GM12873 (cell line): ENCODE data around the gene SEMA3D.

ENCODE experiments used
- TF ChIP-seq, protein P1 (sequence below): IDR thresholded peaks from 2 replicates; pipeline ENCODE4 v1.5.1; 2012; ENCODE audit warnings: low read depth, mild to moderate bottlenecking, moderate library complexity, low read length, control low read depth; ENCODE audit not compliant: insufficient read depth; ENCODE audit errors: missing control alignments

Gene SEMA3D

DNA sequence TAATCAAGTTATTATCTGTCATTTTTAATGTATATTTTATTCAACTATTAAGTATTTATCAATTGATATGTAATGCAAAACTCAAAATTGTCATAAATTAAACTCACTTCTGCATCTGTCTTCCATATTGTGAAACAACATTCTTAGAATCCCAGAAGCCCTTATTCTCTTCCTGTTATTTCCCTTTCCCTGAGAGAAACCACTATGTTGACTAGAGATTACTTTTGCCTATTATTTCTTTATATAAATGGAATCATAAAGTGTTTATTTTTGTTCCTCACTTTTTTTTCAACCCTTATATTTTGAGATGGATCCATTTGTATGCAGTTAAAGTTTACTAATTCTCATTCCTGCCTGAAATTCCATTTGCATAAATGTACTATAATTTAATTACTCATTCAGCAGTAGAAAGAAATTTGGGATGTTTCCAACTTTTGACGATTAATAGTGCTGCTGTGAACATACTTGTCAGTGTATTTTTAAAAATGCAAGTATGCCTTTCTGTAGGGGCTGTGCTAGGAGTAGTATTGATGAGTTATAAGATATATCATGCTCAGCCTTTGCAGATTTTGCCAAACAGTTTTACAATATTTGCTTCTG is 211.2 kb downstream of the SEMA3D start:
- TF ChIP-seq, protein P1, sequence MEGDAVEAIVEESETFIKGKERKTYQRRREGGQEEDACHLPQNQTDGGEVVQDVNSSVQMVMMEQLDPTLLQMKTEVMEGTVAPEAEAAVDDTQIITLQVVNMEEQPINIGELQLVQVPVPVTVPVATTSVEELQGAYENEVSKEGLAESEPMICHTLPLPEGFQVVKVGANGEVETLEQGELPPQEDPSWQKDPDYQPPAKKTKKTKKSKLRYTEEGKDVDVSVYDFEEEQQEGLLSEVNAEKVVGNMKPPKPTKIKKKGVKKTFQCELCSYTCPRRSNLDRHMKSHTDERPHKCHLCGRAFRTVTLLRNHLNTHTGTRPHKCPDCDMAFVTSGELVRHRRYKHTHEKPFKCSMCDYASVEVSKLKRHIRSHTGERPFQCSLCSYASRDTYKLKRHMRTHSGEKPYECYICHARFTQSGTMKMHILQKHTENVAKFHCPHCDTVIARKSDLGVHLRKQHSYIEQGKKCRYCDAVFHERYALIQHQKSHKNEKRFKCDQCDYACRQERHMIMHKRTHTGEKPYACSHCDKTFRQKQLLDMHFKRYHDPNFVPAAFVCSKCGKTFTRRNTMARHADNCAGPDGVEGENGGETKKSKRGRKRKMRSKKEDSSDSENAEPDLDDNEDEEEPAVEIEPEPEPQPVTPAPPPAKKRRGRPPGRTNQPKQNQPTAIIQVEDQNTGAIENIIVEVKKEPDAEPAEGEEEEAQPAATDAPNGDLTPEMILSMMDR: no peak

DNA sequence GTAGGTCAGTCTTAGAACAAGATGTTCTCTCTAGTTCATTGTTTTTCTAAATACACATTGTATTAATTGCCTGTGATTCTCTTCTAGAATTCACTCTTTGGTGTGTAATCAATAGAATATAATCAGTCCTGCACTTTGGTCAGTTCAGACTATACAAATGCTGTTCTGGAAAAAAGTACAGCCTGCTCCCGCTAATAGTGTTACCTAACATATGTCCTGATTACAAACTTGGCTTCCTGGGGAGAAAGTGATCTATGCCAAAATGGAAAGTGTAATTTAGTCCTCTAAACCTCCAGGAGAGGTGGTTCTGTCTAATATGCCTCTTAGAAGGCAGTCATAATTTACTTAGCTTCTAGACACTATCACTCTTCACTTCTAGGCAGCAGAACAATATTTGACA is 215.5 kb downstream of the SEMA3D start:
- TF ChIP-seq, protein P1: no peak

- TF ChIP-seq, protein P1: no peak
These were observed 216.2 kb downstream of the SEMA3D start for GRCh38 chr7:84970670-84971069.

DNA sequence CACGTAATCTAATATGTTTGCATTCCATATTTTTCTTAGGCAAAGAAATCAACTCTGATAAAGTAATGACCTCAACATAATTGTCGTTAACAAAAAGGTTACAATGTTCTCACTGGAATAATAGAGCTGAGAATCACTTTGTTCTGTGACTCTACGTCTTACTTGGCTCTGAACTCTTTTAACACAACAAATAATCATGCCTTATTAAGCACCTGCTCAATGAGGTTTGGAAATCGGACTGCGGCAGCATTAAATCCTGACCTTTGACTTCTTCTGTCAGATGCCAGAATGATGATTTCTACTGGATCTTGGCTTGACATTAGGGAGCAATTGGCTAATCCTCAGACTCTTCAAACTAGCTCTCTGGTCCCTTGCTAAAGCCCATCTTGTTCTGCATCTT is 233.6 kb downstream of the SEMA3D start:
- TF ChIP-seq, protein P1: no peak

DNA sequence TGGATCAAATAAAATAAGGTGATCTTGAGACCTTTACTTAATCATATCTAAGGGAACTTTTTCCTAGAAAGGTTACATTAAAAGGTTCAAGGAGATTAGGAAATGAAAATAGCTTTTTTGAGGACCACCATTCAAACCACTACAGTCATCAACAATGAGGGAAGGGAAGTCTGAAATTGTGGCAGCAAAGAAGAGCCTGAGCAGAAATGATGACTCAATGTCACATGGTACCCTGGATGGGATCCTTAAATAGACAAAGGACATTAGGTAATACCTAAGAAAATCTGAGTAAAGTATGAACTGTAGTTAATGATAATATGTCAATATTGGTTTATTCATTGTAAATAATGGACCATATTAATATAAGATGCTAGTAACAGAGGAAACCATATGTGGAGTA is 236.0 kb downstream of the SEMA3D start:
- TF ChIP-seq, protein P1: no peak

GRCh38 chr7:84949501-84949900 is 237.4 kb downstream of the SEMA3D start:
- TF ChIP-seq, protein P1: no peak

GRCh38 chr7:84949067-84949466 is 237.8 kb downstream of the SEMA3D start:
- TF ChIP-seq, protein P1: no peak
